ENCODE results near the gene MSH5. TPM values are rescaled to one million over a fixed set of nuclear protein-coding genes. Genes with fewer than 3 reads are reported as not detected.

The MSH5 gene
- total and polyA plus RNA-seq, 9 of the 15 experiments (the other 6 are each of a cell fraction or from before 2014, with no cell fraction given), result 12.5 to 104 (median 46.6) TPM

GRCh38 chr6:31725502-31726350 lies 14.1 kb upstream of the MSH5 start (continued):
- TF ChIP-seq ARNT (IDR thresholded peaks at IDR 0.05) (peak in 1 of 2 experiments; percentile 70; a peak in 1 of 4 replicates), BMI1 (IDR thresholded peaks at IDR 0.05; ENCODE audit: low read length) (no peak), MEIS2 (IDR thresholded peaks at IDR 0.05; ENCODE audit: partially characterized antibody) (no peak), EHMT2 (IDR thresholded peaks at IDR 0.05) (0 out of 2 replicates have a peak, but pooled peaks have one; percentile 57), ZNF354B (CRISPR knock-in tag; IDR thresholded peaks at IDR 0.05) (peak; percentile 67; the same call in 1 of the 2 replicates), SMARCE1 (IDR thresholded peaks at IDR 0.05) (peak; percentile 63; the same call in 1 of the 2 replicates), ESRRB (CRISPR knock-in tag; IDR thresholded peaks at IDR 0.05; ENCODE audit: borderline replicate concordance) (no peak), TCFL5 (CRISPR knock-in tag; conservative IDR thresholded peaks at IDR 0.05) (peak; percentile 72; the same call in 1 of the 2 replicates), HDAC1 (IDR thresholded peaks at IDR 0.05) (peak in 1 of 2 experiments; percentile 91; a peak in 2 of 4 replicates), ZNF436 (CRISPR knock-in tag; IDR thresholded peaks at IDR 0.05) (0 out of 2 replicates have a peak, but pooled peaks have one; percentile 38), ZNF224 (CRISPR knock-in tag; IDR thresholded peaks at IDR 0.05) (no peak), NCOA4 (IDR thresholded peaks at IDR 0.05; ENCODE audit: partially characterized antibody) (no peak), OTX1 (CRISPR knock-in tag; IDR thresholded peaks at IDR 0.05) (peak; percentile 77), SNRNP70 (optimal IDR thresholded peaks at IDR 0.05; ENCODE audit: low read depth, low read length) (no peak), ZNF174 (CRISPR knock-in tag; IDR thresholded peaks at IDR 0.05) (0 out of 2 replicates have a peak, but pooled peaks have one; percentile 84), HDAC6 (IDR thresholded peaks at IDR 0.05; ENCODE audit: low read depth, low read length) (no peak), NCOA1 (IDR thresholded peaks at IDR 0.05; ENCODE audit: low read depth) (no peak), ZKSCAN1 (IDR thresholded peaks at IDR 0.05; ENCODE audit: low read depth, low read length) (no peak), HNRNPL (IDR thresholded peaks at IDR 0.05; ENCODE audit: low read depth, low read length) (no peak), TBL1XR1 (IDR thresholded peaks at IDR 0.05; ENCODE audit: low read length in 2 of 2) (0 out of 4 replicates have a peak, but pooled peaks of 1 of the 2 experiments have one; percentile 14), EP400 (IDR thresholded peaks at IDR 0.05) (no peak), TRIM24 (IDR thresholded peaks at IDR 0.05) (0 out of 4 replicates have a peak, but pooled peaks of 1 of the 2 experiments have one; percentile 41), MAFK (IDR thresholded peaks at IDR 0.05; ENCODE audit: low read length) (no peak), ZNF133 (CRISPR knock-in tag; IDR thresholded peaks at IDR 0.05) (no peak), CHD4 (IDR thresholded peaks at IDR 0.05; ENCODE audit: insufficient read depth, insufficient replicate concordance, low read depth, low read length, poor library complexity, severe bottlenecking) (peak; percentile 41), ZNF699 (CRISPR knock-in tag; IDR thresholded peaks at IDR 0.05; ENCODE audit: insufficient replicate concordance) (no peak), NONO (IDR thresholded peaks at IDR 0.05; ENCODE audit: low read depth in 2 of 2, low read length in 1 of 2) (no peak), COPS2 (conservative IDR thresholded peaks at IDR 0.05) (no peak)
- TF ChIP-seq, protein P1, sequence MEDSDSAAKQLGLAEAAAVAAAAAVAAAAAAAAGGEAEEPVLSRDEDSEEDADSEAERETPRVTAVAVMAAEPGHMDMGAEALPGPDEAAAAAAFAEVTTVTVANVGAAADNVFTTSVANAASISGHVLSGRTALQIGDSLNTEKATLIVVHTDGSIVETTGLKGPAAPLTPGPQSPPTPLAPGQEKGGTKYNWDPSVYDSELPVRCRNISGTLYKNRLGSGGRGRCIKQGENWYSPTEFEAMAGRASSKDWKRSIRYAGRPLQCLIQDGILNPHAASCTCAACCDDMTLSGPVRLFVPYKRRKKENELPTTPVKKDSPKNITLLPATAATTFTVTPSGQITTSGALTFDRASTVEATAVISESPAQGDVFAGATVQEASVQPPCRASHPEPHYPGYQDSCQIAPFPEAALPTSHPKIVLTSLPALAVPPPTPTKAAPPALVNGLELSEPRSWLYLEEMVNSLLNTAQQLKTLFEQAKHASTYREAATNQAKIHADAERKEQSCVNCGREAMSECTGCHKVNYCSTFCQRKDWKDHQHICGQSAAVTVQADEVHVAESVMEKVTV (CRISPR knock-in tag; IDR thresholded peaks at IDR 0.05), result peak; percentile 34; the same call in 1 of the 2 replicates
